ENCODE measurements around the gene NRP1.

NRP1 gene

GRCh38 chr10:33151344-33151864 is 183.1 kb downstream of the NRP1 start:
- CTCF ChIA-PET = no interaction called here
- POLR2A ChIA-PET = no interaction called here

GRCh38 chr10:33150889-33151288 is 183.6 kb downstream of the NRP1 start:
- TF ChIP-seq CTCF (IDR thresholded peaks at IDR 0.05; ENCODE audit: control extremely low read depth, extremely low read depth, low read depth, missing control alignments) = no peak
- POLR2A ChIA-PET = no interaction called here
- CTCF ChIA-PET = no interaction called here
- no peak for DNase-seq (ENCODE audit: extremely low spot score)

More at GRCh38 chr10:33151344-33151864, 183.1 kb downstream of the NRP1 start:
- DNase-seq (ENCODE audit: extremely low spot score) = no peak
- no peak for TF ChIP-seq CTCF (IDR thresholded peaks at IDR 0.05; ENCODE audit: control extremely low read depth, extremely low read depth, low read depth, missing control alignments)

GRCh38 chr10:33150146-33150545 is 184.3 kb downstream of the NRP1 start:
- DNase-seq (ENCODE audit: extremely low spot score) = no peak
- ChIA-PET CTCF (no interaction called here), POLR2A (no interaction called here)
- no peak for TF ChIP-seq CTCF (IDR thresholded peaks at IDR 0.05; ENCODE audit: control extremely low read depth, extremely low read depth, low read depth, missing control alignments)

GRCh38 chr10:33147013-33147310 is 187.5 kb downstream of the NRP1 start:
- POLR2A ChIA-PET = no interaction called here
- DNase-seq (ENCODE audit: extremely low spot score) = no peak
- CTCF ChIA-PET = interaction anchor here (1.0 kb wide), 2 partner anchors 9 to 12 kb away, joined by 4 read pairs; no protein-coding TSS in a partner anchor
- TF ChIP-seq CTCF (IDR thresholded peaks at IDR 0.05; ENCODE audit: control extremely low read depth, extremely low read depth, low read depth, missing control alignments) = no peak

- DNase-seq (ENCODE audit: extremely low spot score) = no peak
- POLR2A ChIA-PET = no interaction called here
- no peak for TF ChIP-seq CTCF (IDR thresholded peaks at IDR 0.05; ENCODE audit: control extremely low read depth, extremely low read depth, low read depth, missing control alignments)
- CTCF ChIA-PET = interaction anchor here (1.0 kb wide), 2 partner anchors 9 to 47 kb away, joined by 3 to 4 read pairs; no protein-coding TSS in a partner anchor
Observed at GRCh38 chr10:33146189-33147012, 188.1 kb downstream of the NRP1 start.

- POLR2A ChIA-PET = no interaction called here
- TF ChIP-seq CTCF (IDR thresholded peaks at IDR 0.05; ENCODE audit: control extremely low read depth, extremely low read depth, low read depth, missing control alignments) = no peak
- no peak for DNase-seq (ENCODE audit: extremely low spot score)
- CTCF ChIA-PET = interaction anchor here (1.0 kb wide), 1 partner anchor 48 kb away, joined by 3 read pairs; no protein-coding TSS in a partner anchor
Observed at GRCh38 chr10:33145451-33146188, 188.8 kb downstream of the NRP1 start.

Measured in GM10248 (cell line).